Mesendoderm (in vitro differentiated cells): Measurements from ENCODE around the gene L1TD1.

Experiments used
- DNase-seq: peaks from one replicate; pipeline ENCODE4 v3.0.0; 2013
- H2AK5ac ChIP-seq: 2 replicates; pipeline ENCODE4 v1.6.1; 2013; ENCODE audit warnings: low read length, inconsistent platforms
- H2BK120ac ChIP-seq: 2 replicates; pipeline ENCODE4 v1.6.1; 2013; ENCODE audit warnings: low read depth, mild to moderate bottlenecking, low read length, moderate library complexity, mixed read lengths
- H2BK15ac ChIP-seq: replicated peaks from 2 replicates; pipeline ENCODE4 v1.6.1; 2013; ENCODE audit warnings: low read depth, mild to moderate bottlenecking, moderate library complexity
- H2BK5ac ChIP-seq: 2 replicates; pipeline ENCODE4 v1.6.1; 2013; ENCODE audit warnings: low read length, inconsistent platforms
- H3K18ac ChIP-seq: 2 replicates; pipeline ENCODE4 v1.6.1; 2013; ENCODE audit warnings: mild to moderate bottlenecking, low read length, mixed read lengths
- H3K23ac ChIP-seq: one replicate; pipeline ENCODE4 v1.6.1; 2013; ENCODE audit warnings: low read length
- H3K27ac ChIP-seq: 2 replicates; pipeline ENCODE4 v1.5.1; 2013; ENCODE audit warnings: low read depth, mild to moderate bottlenecking, inconsistent platforms, low read length, moderate library complexity
- H3K27me3 ChIP-seq: 2 replicates; pipeline ENCODE4 v1.6.1; 2013; ENCODE audit warnings: low read length, control low read depth, mild to moderate bottlenecking, inconsistent platforms; ENCODE audit not compliant: insufficient read depth, poor library complexity
- H3K36me3 ChIP-seq: 2 replicates; pipeline ENCODE4 v1.6.1; 2013; ENCODE audit warnings: low read length, inconsistent platforms; ENCODE audit not compliant: control insufficient read depth, insufficient read depth
- H3K4ac ChIP-seq: one replicate; pipeline ENCODE4 v1.6.1; 2013; ENCODE audit warnings: low read depth, mild to moderate bottlenecking, low read length, moderate library complexity
- H3K4me1 ChIP-seq: 2 replicates; pipeline ENCODE4 v1.6.1; 2013; ENCODE audit warnings: low read depth, low read length, inconsistent platforms; ENCODE audit not compliant: control insufficient read depth
- H3K4me2 ChIP-seq: 2 replicates; pipeline ENCODE4 v1.6.1; 2013; ENCODE audit warnings: low read length
- H3K4me3 ChIP-seq: 2 replicates; pipeline ENCODE4 v1.5.1; 2013; ENCODE audit warnings: mild to moderate bottlenecking, low read length
- H3K56ac ChIP-seq: one replicate; pipeline ENCODE4 v1.6.1; 2013; ENCODE audit warnings: low read length
- H3K79me1 ChIP-seq: 2 replicates; pipeline ENCODE4 v1.6.1; 2013; ENCODE audit warnings: low read length, inconsistent platforms
- H3K79me2 ChIP-seq: 2 replicates; pipeline ENCODE4 v1.6.1; 2013; ENCODE audit warnings: mild to moderate bottlenecking, low read length; ENCODE audit not compliant: control insufficient read depth, insufficient read depth
- H3K9ac ChIP-seq: 2 replicates; pipeline ENCODE4 v1.6.1; 2013; ENCODE audit warnings: low read length, inconsistent platforms
- H4K5ac ChIP-seq: one replicate; pipeline ENCODE4 v1.6.1; 2013; ENCODE audit warnings: low read length
- H4K8ac ChIP-seq: one replicate; pipeline ENCODE4 v1.6.1; 2013; ENCODE audit warnings: low read depth, mild to moderate bottlenecking, control low read depth, low read length, moderate library complexity
- WGBS: extraction: QIAGEN DNeasy Blood & Tissue Kit; methylation state at CpG from one replicate; pipeline ENCODE4 v1.1.7; 2013; ENCODE audit warnings: low lambda C conversion rate, missing lambda C conversion rate; ENCODE audit not compliant: insufficient coverage; ENCODE audit errors: extremely low coverage; 5-methylcytosine and 5-hydroxymethylcytosine counted together

L1TD1 gene

GRCh38 chr1:62232871-62233278 lies 38.2 kb downstream of the L1TD1 start:
- WGBS: no CpG with 5 or more reads among the region's 14 CpGs

DNA sequence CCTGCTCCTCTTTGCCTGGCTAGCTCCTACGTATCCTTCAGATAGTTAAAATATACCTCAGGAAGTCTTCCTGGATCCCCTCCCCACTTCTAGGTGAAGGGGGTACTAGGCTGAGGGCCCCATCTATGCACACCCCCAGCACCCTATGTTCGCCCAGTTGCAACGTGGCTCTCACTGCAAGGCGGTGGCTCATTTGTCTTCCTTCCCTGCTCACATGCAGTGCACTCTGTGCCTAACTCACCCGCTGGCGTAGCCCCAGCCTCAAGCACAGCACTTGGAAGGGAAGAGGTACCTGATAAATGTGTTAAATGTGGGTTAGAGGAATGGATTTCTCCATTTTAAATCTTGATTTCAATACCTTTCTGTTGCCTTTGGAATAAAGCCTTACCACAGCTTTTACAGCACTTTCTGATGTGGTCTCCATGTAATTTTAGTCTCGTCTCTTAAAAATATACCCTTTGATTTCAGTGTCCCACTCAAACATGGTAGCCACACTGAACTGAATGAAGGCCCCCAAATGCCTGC lies 39.3 kb downstream of the L1TD1 start:
- Histone ChIP-seq H3K4me2 (no peak overlapping the region), H3K79me2 (no peaks in the 10 kb centered on the region), H2BK5ac (no peak overlapping the region), H3K18ac (no peak overlapping the region), H3K4me3 (no peak overlapping the region), H2BK120ac (no peak overlapping the region), H3K36me3 (peaks cover 1% of the 10 kb centered on the region), H3K23ac (no peak overlapping the region), H3K56ac (no peak overlapping the region), H4K5ac (no peak overlapping the region), H3K9ac (no peak overlapping the region), H2AK5ac (no peak overlapping the region), H3K4me1 (peaks cover 9% of the 10 kb centered on the region), H2BK15ac (no peak overlapping the region), H3K4ac (no peak overlapping the region), H4K8ac (no peak overlapping the region), H3K79me1 (no peaks in the 10 kb centered on the region), H3K27me3 (no peaks in the 10 kb centered on the region), H3K27ac (no peak overlapping the region)
- no CpG with 5 or more reads among the region's 7 CpGs for whole genome bisulfite sequencing
- DNase-seq: no peak

More at GRCh38 chr1:62232871-62233278, 38.2 kb downstream of the L1TD1 start:
- Histone ChIP-seq H3K9ac (no peak overlapping the region), H2BK120ac (no peak overlapping the region), H3K79me1 (no peaks in the 10 kb centered on the region), H2BK15ac (no peak overlapping the region), H2AK5ac (no peak overlapping the region), H3K36me3 (peaks cover 6% of the 10 kb centered on the region), H3K4ac (no peak overlapping the region), H3K4me1 (peaks cover 12% of the 10 kb centered on the region), H2BK5ac (no peak overlapping the region), H3K27ac (no peak overlapping the region), H4K5ac (no peak overlapping the region), H3K4me3 (no peak overlapping the region), H3K79me2 (no peaks in the 10 kb centered on the region), H3K23ac (no peak overlapping the region), H3K27me3 (no peaks in the 10 kb centered on the region), H3K18ac (no peak overlapping the region), H3K56ac (no peak overlapping the region), H4K8ac (no peak overlapping the region), H3K4me2 (no peak overlapping the region)
- DNase-seq: no peak

DNA sequence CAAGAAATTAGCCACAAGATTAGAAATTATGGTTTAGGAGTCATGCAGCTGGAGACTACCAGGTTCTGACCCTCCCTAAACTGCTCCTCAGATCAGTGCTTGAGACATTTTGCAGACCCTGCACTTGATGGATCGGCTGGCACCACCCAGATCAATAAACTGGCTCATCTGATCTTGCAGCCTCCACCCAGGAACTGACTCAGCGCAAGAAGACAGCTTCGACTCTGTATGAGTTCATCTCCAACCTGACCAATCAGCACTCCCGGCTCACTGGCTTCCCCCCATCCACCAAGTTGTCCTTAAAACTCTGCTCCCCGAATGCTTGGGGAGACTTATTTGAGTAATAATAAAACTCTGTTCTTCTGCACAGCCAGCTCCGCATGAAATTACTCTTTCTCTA lies 40.0 kb downstream of the L1TD1 start:
- Histone ChIP-seq H3K27ac (no peak overlapping the region), H3K4ac (no peak overlapping the region), H2AK5ac (no peak overlapping the region), H3K36me3 (peaks cover 1% of the 10 kb centered on the region), H3K9ac (no peak overlapping the region), H2BK15ac (no peak overlapping the region), H3K18ac (no peak overlapping the region), H3K4me3 (no peak overlapping the region), H3K4me2 (no peak overlapping the region), H3K56ac (no peak overlapping the region), H4K5ac (no peak overlapping the region), H3K79me2 (no peaks in the 10 kb centered on the region), H3K23ac (no peak overlapping the region), H4K8ac (no peak overlapping the region), H2BK120ac (no peak overlapping the region), H3K4me1 (peaks cover 8% of the 10 kb centered on the region), H2BK5ac (no peak overlapping the region), H3K27me3 (no peaks in the 10 kb centered on the region), H3K79me1 (no peaks in the 10 kb centered on the region)
- DNase-seq: no peak
- WGBS: no CpG with 5 or more reads among the region's 6 CpGs

DNA sequence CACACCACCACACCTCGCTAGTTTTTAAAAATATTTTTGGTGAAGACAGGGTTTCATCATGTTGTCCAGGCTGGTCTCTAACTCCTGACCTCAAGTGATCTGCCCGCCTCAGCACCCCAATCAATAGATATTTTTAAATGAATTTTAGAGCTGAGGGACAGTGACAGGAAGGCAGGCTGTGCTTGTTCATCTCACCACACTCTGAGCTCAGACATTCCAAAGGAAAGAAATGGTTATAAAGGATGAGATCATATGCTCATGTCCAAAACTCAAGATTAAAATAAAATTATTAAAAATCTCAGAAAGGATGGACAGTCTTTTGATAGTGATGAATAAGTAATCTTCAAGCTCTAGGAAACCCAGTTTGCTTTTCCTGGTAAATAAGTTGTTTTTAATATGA lies 40.9 kb downstream of the L1TD1 start:
- H3K4me3 ChIP-seq: no peak overlapping the region
- H3K9ac ChIP-seq: no peak overlapping the region
- H3K23ac ChIP-seq: no peak overlapping the region
- WGBS: no CpG with 5 or more reads among the region's 2 CpGs
- H3K27ac ChIP-seq: no peak overlapping the region
- H2BK120ac ChIP-seq: no peak overlapping the region
- no peak overlapping the region for H3K18ac ChIP-seq
- H3K79me1 ChIP-seq: no peaks in the 10 kb centered on the region
- H2BK5ac ChIP-seq: no peak overlapping the region
- H4K8ac ChIP-seq: no peak overlapping the region
- no peak for DNase-seq
- peaks cover 1% of the 10 kb centered on the region for H3K36me3 ChIP-seq
- no peak overlapping the region for H4K5ac ChIP-seq
- no peaks in the 10 kb centered on the region for H3K27me3 ChIP-seq
- no peaks in the 10 kb centered on the region for H3K79me2 ChIP-seq
- no peak overlapping the region for H3K4me2 ChIP-seq
- no peak overlapping the region for H3K56ac ChIP-seq
- H2BK15ac ChIP-seq: no peak overlapping the region
- H3K4me1 ChIP-seq: peaks cover 5% of the 10 kb centered on the region
- no peak overlapping the region for H3K4ac ChIP-seq
- no peak overlapping the region for H2AK5ac ChIP-seq

DNA sequence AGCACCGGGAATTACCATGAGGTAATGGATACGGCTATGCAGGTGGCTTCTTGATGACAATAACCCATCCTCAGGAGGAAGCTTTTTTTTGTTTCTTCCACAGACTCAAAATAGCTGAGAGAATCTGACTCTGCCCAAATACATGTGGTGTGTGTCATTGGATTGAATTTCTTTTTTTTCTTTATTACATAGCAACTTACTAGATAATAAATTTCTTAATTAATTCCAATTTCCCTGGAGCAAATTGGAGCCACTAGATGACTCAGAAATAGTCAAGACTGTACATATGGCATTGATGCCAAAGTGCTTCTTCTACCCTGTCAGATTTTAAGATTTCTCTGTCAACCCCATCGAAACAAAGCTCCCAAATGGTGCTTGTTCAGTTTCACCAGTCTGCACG lies 42.7 kb downstream of the L1TD1 start:
- H3K56ac ChIP-seq: no peak overlapping the region
- no peak overlapping the region for H2BK120ac ChIP-seq
- no peak overlapping the region for H2BK15ac ChIP-seq
- WGBS: no CpG with 5 or more reads among the region's 4 CpGs
- no peak overlapping the region for H2BK5ac ChIP-seq
- no peak overlapping the region for H3K27ac ChIP-seq
- no peaks in the 10 kb centered on the region for H3K79me2 ChIP-seq
- no peak overlapping the region for H3K4ac ChIP-seq
- no peaks in the 10 kb centered on the region for H3K79me1 ChIP-seq
- no peaks in the 10 kb centered on the region for H3K4me1 ChIP-seq
- H4K8ac ChIP-seq: no peak overlapping the region
- no peak overlapping the region for H2AK5ac ChIP-seq
- no peak overlapping the region for H3K9ac ChIP-seq
- no peak for DNase-seq
- no peak overlapping the region for H3K23ac ChIP-seq
- no peaks in the 10 kb centered on the region for H3K27me3 ChIP-seq
- no peak overlapping the region for H3K18ac ChIP-seq
- H3K36me3 ChIP-seq: no peaks in the 10 kb centered on the region
- no peak overlapping the region for H3K4me3 ChIP-seq
- no peak overlapping the region for H4K5ac ChIP-seq
- no peak overlapping the region for H3K4me2 ChIP-seq

DNA sequence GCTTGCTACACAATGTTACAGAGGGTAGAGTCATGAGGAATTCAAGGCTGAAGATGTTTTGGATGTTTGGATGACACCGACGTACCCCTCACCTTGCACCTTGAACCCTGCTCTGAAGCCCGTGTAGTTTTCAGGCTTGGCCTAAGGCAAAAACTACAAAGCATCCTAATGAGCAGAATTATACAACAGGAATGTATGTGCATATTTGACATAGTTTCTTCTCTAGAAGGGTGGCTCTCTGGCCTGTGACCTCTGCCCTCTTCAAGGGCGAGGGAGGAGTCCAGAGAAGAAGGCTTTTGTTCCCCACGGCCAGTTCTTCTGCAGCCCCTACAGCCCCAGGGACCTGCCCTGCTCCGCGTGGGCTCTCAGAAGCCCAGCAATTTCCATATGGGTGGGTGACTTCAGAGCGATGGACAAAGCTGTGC lies 43.3 kb downstream of the L1TD1 start:
- H3K36me3 ChIP-seq: no peaks in the 10 kb centered on the region
- H3K4ac ChIP-seq: no peak overlapping the region
- H3K9ac ChIP-seq: no peak overlapping the region
- H2BK120ac ChIP-seq: no peak overlapping the region
- no peak overlapping the region for H2BK5ac ChIP-seq
- H2AK5ac ChIP-seq: no peak overlapping the region
- no peak overlapping the region for H3K27ac ChIP-seq
- H3K79me1 ChIP-seq: no peaks in the 10 kb centered on the region
- no peak overlapping the region for H4K5ac ChIP-seq
- no peak overlapping the region for H3K4me2 ChIP-seq
- no peak overlapping the region for H3K56ac ChIP-seq
- no peaks in the 10 kb centered on the region for H3K79me2 ChIP-seq
- no peaks in the 10 kb centered on the region for H3K4me1 ChIP-seq
- no peak overlapping the region for H3K4me3 ChIP-seq
- DNase-seq: peak; percentile 50
- H3K27me3 ChIP-seq: no peaks in the 10 kb centered on the region
- no peak overlapping the region for H3K18ac ChIP-seq
- no peak overlapping the region for H2BK15ac ChIP-seq
- no peak overlapping the region for H3K23ac ChIP-seq
- no peak overlapping the region for H4K8ac ChIP-seq
- WGBS: no CpG with 5 or more reads among the region's 8 CpGs
